Neural cell (in vitro differentiated cells): ENCODE measurements around the gene CAPN2. TPM values are rescaled to one million over a fixed set of nuclear protein-coding genes. Genes with fewer than 3 reads are reported as not detected.

ENCODE experiments used
- H2AFZ ChIP-seq: fragments of 200-600, 300-800 bp; sonication (generic), shearing (Covaris generic); 2 replicates; pipeline ENCODE4 v1.6.0; 2014; ENCODE audit warnings: low read depth, mild to moderate bottlenecking, antibody characterized with exemption, low read length, moderate library complexity
- H3F3A ChIP-seq: fragments of 200-600 bp; shearing (Covaris generic); 2 replicates; pipeline ENCODE4 v1.6.1; 2016; ENCODE audit warnings: mild to moderate bottlenecking, moderate library complexity, mixed read lengths, antibody characterized with exemption, low read length; ENCODE audit not compliant: insufficient read depth, poor library complexity, severe bottlenecking
- H3K27ac ChIP-seq: fragments of 200-600, 300-800 bp; sonication (generic), shearing (Covaris generic); 2 replicates; pipeline ENCODE4 v1.5.1; 2014; ENCODE audit warnings: mild to moderate bottlenecking, low read length, moderate library complexity
- H3K27me3 ChIP-seq: fragments of 300-800, 200-600 bp; sonication (generic), shearing (Covaris generic); 2 replicates; pipeline ENCODE4 v1.6.0; 2014; ENCODE audit warnings: mild to moderate bottlenecking, low read depth, low read length, moderate library complexity; ENCODE audit not compliant: insufficient read depth
- H3K36me3 ChIP-seq: fragments of 300-800, 200-600 bp; sonication (generic), shearing (Covaris generic); 2 replicates; pipeline ENCODE4 v1.5.1; 2014; ENCODE audit warnings: mild to moderate bottlenecking, antibody characterized with exemption, low read length, moderate library complexity; ENCODE audit not compliant: insufficient read depth
- H3K4me2 ChIP-seq: fragments of 300-800, 200-600 bp; sonication (generic), shearing (Covaris generic); 2 replicates; pipeline ENCODE4 v1.6.0; 2014; ENCODE audit warnings: mild to moderate bottlenecking, low read length
- H3K4me3 ChIP-seq: fragments of 300-800, 200-600 bp; sonication (generic), shearing (Covaris generic); 2 replicates; pipeline ENCODE4 v1.5.1; 2014; ENCODE audit warnings: mild to moderate bottlenecking, low read length, moderate library complexity
- H3K79me2 ChIP-seq: fragments of 200-600 bp; shearing (Covaris generic); replicated peaks from 2 replicates; pipeline ENCODE4 v1.6.0; 2014; ENCODE audit warnings: mild to moderate bottlenecking, low read length, moderate library complexity; ENCODE audit not compliant: insufficient read depth
- H3K9ac ChIP-seq: fragments of 300-800, 200-600 bp; sonication (generic), shearing (Covaris generic); 2 replicates; pipeline ENCODE4 v1.6.1; 2016; ENCODE audit warnings: mild to moderate bottlenecking, low read length, mixed read lengths
- H3K9me2 ChIP-seq: fragments of 200-600 bp; shearing (Covaris generic); 2 replicates; pipeline ENCODE4 v1.6.1; 2016; ENCODE audit warnings: mild to moderate bottlenecking, low read length, mixed read lengths; ENCODE audit not compliant: insufficient read depth
- H3K9me3 ChIP-seq: fragments of 200-600, 300-800 bp; sonication (generic), shearing (Covaris generic); 2 replicates; pipeline ENCODE4 v1.6.1; 2016; ENCODE audit warnings: mild to moderate bottlenecking, mixed run types, low read length, moderate library complexity, mixed read lengths
- H4K20me1 ChIP-seq: fragments of 200-600 bp; shearing (Covaris generic); 2 replicates; pipeline ENCODE4 v1.6.1; 2016; ENCODE audit warnings: mild to moderate bottlenecking, mixed run types; ENCODE audit not compliant: insufficient read depth
- EP300 ChIP-seq: fragments of 450-650 bp; conservative IDR thresholded peaks from 2 replicates; pipeline ENCODE4 v1.6.1; 2014; ENCODE audit warnings: antibody characterized with exemption, mild to moderate bottlenecking, moderate library complexity; ENCODE audit not compliant: poor library complexity, severe bottlenecking
- EZH2 ChIP-seq: fragments of 200-600, 300-800 bp; shearing (Covaris generic), sonication (generic); IDR thresholded peaks from 2 replicates; pipeline ENCODE4 v1.6.1; 2014; ENCODE audit warnings: antibody characterized with exemption, low read length, borderline replicate concordance, mild to moderate bottlenecking; ENCODE audit not compliant: insufficient read depth, poor library complexity, severe bottlenecking
- MXI1 ChIP-seq: fragments of 450-650 bp; conservative IDR thresholded peaks from 2 replicates; pipeline ENCODE4 v1.6.1; 2014; ENCODE audit warnings: antibody characterized with exemption, mild to moderate bottlenecking; ENCODE audit not compliant: poor library complexity, severe bottlenecking
- POLR2AphosphoS5 ChIP-seq: IDR thresholded peaks from 2 replicates; pipeline ENCODE4 v1.6.1; 2012
- RAD21 ChIP-seq: fragments of 450-650 bp; conservative IDR thresholded peaks from 2 replicates; pipeline ENCODE4 v1.6.1; 2014; ENCODE audit warnings: antibody characterized with exemption, mild to moderate bottlenecking, moderate library complexity
- SMC3 ChIP-seq: fragments of 450-650 bp; conservative IDR thresholded peaks from 2 replicates; pipeline ENCODE4 v1.6.1; 2014; ENCODE audit warnings: antibody characterized with exemption, mild to moderate bottlenecking, moderate library complexity; ENCODE audit not compliant: poor library complexity
- TAF1 ChIP-seq: IDR thresholded peaks from 2 replicates; pipeline ENCODE4 v1.6.1; 2012; ENCODE audit warnings: low read depth
- polyA plus RNA-seq: library from polyadenylated mRNA; depleted of rRNA; stranded (reverse); fragments of >200 nt; gene quantifications from 2 replicates; pipeline ENCODE4 v1.2.3, GENCODE V29; 2014
- TF ChIP-seq, protein P1 (sequence below): fragments of 450-650 bp; IDR thresholded peaks from 2 replicates; pipeline ENCODE4 v1.5.1; 2014; ENCODE audit warnings: antibody characterized with exemption, mild to moderate bottlenecking, moderate library complexity; ENCODE audit not compliant: poor library complexity, severe bottlenecking
- TF ChIP-seq, protein P2 (sequence below): IDR thresholded peaks from 2 replicates; pipeline ENCODE4 v1.6.1; 2012; ENCODE audit warnings: borderline replicate concordance

Gene CAPN2
- polyA plus RNA-seq, 1 donor from 2014 or later = 58.8 TPM

DNA sequence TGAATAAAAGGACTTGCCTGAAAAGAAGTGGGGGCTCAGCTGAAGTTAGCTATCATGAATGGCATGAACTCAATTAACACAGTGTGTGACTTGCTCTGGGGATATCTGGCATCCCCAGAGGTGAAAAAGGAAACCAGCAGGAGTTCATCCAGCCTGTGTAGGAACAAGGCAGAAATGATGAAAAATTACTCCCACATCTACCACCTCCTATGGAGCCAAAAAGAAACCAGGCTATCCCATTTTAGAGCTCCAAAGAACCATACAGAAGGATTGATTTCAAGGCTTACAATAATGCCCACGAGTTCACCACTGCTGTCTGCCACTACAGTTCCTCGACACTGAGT, 108.1 kb downstream of the CAPN2 start:
- Histone ChIP-seq H3K9me3 (no peaks in the 10 kb centered on the region), H3K36me3 (no peaks in the 10 kb centered on the region), H3K27ac (no peak overlapping the region), H4K20me1 (no peaks in the 10 kb centered on the region), H3K27me3 (no peaks in the 10 kb centered on the region), H2AFZ (no peak overlapping the region), H3F3A (peaks cover 4% of the 10 kb centered on the region), H3K4me2 (no peak overlapping the region), H3K9ac (no peak overlapping the region), H3K9me2 (no peaks in the 10 kb centered on the region), H3K4me3 (no peak overlapping the region), H3K79me2 (peaks cover 28% of the 10 kb centered on the region)
- TF ChIP-seq TAF1 = no peak
- TF ChIP-seq, protein P1, sequence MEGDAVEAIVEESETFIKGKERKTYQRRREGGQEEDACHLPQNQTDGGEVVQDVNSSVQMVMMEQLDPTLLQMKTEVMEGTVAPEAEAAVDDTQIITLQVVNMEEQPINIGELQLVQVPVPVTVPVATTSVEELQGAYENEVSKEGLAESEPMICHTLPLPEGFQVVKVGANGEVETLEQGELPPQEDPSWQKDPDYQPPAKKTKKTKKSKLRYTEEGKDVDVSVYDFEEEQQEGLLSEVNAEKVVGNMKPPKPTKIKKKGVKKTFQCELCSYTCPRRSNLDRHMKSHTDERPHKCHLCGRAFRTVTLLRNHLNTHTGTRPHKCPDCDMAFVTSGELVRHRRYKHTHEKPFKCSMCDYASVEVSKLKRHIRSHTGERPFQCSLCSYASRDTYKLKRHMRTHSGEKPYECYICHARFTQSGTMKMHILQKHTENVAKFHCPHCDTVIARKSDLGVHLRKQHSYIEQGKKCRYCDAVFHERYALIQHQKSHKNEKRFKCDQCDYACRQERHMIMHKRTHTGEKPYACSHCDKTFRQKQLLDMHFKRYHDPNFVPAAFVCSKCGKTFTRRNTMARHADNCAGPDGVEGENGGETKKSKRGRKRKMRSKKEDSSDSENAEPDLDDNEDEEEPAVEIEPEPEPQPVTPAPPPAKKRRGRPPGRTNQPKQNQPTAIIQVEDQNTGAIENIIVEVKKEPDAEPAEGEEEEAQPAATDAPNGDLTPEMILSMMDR = no peak
- no peak for TF ChIP-seq MXI1
- TF ChIP-seq POLR2AphosphoS5 = no peak

DNA sequence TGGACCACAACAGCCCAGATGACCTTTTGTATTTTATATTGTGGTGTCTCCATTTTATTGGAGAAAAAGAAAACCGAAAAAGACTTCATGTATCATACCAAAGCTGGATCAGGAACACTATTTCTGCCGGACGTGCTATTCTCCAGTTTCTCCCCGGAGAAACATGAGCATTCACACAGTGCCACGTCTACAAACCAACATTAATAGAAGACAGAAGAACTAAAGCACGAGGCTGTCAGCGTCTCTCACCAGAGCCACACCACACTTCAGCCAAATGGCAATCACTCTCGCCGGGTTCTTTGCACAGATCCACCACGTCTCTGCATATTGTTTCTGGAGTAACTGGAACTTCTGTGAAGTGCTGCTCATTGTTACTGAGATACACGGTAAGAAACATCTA, 108.6 kb downstream of the CAPN2 start:
- H3F3A ChIP-seq = peaks cover 4% of the 10 kb centered on the region
- H4K20me1 ChIP-seq = no peaks in the 10 kb centered on the region
- H3K4me3 ChIP-seq = no peak overlapping the region
- no peaks in the 10 kb centered on the region for H3K9me3 ChIP-seq
- no peaks in the 10 kb centered on the region for H3K27me3 ChIP-seq
- H3K4me2 ChIP-seq = no peak overlapping the region
- peaks cover 33% of the 10 kb centered on the region for H3K79me2 ChIP-seq
- no peak overlapping the region for H3K27ac ChIP-seq
- no peak overlapping the region for H3K9ac ChIP-seq
- no peak overlapping the region for H2AFZ ChIP-seq
- no peaks in the 10 kb centered on the region for H3K9me2 ChIP-seq
- no peaks in the 10 kb centered on the region for H3K36me3 ChIP-seq
- TF ChIP-seq, protein P1 = no peak
- no peak for TF ChIP-seq POLR2AphosphoS5
- TF ChIP-seq EP300 = no peak
- TF ChIP-seq RAD21 = no peak
- no peak for TF ChIP-seq SMC3
- TF ChIP-seq, protein P2, sequence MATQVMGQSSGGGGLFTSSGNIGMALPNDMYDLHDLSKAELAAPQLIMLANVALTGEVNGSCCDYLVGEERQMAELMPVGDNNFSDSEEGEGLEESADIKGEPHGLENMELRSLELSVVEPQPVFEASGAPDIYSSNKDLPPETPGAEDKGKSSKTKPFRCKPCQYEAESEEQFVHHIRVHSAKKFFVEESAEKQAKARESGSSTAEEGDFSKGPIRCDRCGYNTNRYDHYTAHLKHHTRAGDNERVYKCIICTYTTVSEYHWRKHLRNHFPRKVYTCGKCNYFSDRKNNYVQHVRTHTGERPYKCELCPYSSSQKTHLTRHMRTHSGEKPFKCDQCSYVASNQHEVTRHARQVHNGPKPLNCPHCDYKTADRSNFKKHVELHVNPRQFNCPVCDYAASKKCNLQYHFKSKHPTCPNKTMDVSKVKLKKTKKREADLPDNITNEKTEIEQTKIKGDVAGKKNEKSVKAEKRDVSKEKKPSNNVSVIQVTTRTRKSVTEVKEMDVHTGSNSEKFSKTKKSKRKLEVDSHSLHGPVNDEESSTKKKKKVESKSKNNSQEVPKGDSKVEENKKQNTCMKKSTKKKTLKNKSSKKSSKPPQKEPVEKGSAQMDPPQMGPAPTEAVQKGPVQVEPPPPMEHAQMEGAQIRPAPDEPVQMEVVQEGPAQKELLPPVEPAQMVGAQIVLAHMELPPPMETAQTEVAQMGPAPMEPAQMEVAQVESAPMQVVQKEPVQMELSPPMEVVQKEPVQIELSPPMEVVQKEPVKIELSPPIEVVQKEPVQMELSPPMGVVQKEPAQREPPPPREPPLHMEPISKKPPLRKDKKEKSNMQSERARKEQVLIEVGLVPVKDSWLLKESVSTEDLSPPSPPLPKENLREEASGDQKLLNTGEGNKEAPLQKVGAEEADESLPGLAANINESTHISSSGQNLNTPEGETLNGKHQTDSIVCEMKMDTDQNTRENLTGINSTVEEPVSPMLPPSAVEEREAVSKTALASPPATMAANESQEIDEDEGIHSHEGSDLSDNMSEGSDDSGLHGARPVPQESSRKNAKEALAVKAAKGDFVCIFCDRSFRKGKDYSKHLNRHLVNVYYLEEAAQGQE = no peak
- TF ChIP-seq MXI1 = no peak
- no peak for TF ChIP-seq EZH2
- TF ChIP-seq TAF1 = no peak
